Vagina (tissue), 2 donors: Measurements from ENCODE around the gene PARVG. TPM values are rescaled to one million over a fixed set of nuclear protein-coding genes. Genes with fewer than 3 reads are reported as not detected.

Experiments used
- DNase-seq, 2 donors: peaks; one replicate each; pipeline ENCODE4 v3.0.0-alpha.2; 2017; ENCODE audit errors: extremely low spot score in 2 of 2
- H3K27ac ChIP-seq: fragments of 200-600 bp; sonication (generic); one replicate; pipeline ENCODE4 v1.5.1; 2019
- H3K27me3 ChIP-seq: fragments of 200-600 bp; sonication (generic); one replicate; pipeline ENCODE4 v1.5.1; 2019
- H3K36me3 ChIP-seq, 2 donors: fragments of 200-600 bp; sonication (generic); one replicate each; pipeline ENCODE4 v1.5.1; 2017 to 2019
- H3K4me1 ChIP-seq: fragments of 200-600 bp; sonication (generic); one replicate; pipeline ENCODE4 v1.5.1; 2019
- H3K4me3 ChIP-seq, 2 donors: fragments of 200-600 bp; sonication (generic); 1 replicate in 1 of 2; 2 replicates in 1 of 2; pipeline ENCODE4 v1.5.1; 2016 to 2019
- H3K9me3 ChIP-seq: fragments of 200-600 bp; sonication (generic); one replicate; pipeline ENCODE4 v1.5.1; 2019
- POLR2A ChIP-seq, 2 donors: fragments of 450-650 bp; IDR thresholded peaks; one replicate each; pipeline ENCODE4 v1.6.1; 2017; ENCODE audit warnings: antibody characterized with exemption in 2 of 2, mild to moderate bottlenecking in 2 of 2, moderate library complexity in 2 of 2
- POLR2AphosphoS5 ChIP-seq, 2 donors: sonication (generic); formaldehyde crosslinking; IDR thresholded peaks; one replicate each; pipeline ENCODE4 v1.9.0; 2017; ENCODE audit warnings: antibody characterized with exemption in 2 of 2, mild to moderate bottlenecking in 2 of 2, low read depth in 1 of 2; ENCODE audit not compliant: insufficient read depth in 1 of 2
- intact Hi-C: fragments of 100-400 bp; cut with DNase I; formaldehyde crosslinking; loops from one replicate; pipeline ENCODE4 v1.15.1; 2023
- total RNA-seq: library from RNA; depleted of rRNA; stranded (reverse); fragments of >200 nt; gene quantifications from one replicate; pipeline ENCODE4 v1.2.3, GENCODE V29; 2016
- TF ChIP-seq, protein P1 (sequence below), 3 experiments: fragments of 450-650 bp in 2 of 3; fragments of 200-600 bp in 1 of 3; sonication (generic) in 1 of 3; IDR thresholded peaks; one replicate each; pipeline ENCODE4 v1.5.1; 2017 to 2019; ENCODE audit warnings: antibody characterized with exemption in 3 of 3, mild to moderate bottlenecking in 2 of 3, moderate library complexity in 2 of 3

Gene PARVG
- total RNA-seq, 1 donor from 2014 or later, result 29.5 TPM

GRCh38 chr22:44197271-44197670, 16.5 kb downstream of the PARVG start:
- intact Hi-C loops, result no loop called here
- Histone ChIP-seq H3K4me1 (peaks cover 5% of the 10 kb centered on the region), H3K36me3 (no peaks in the 10 kb centered on the region), H3K4me3 (no peak overlapping the region), H3K27ac (no peak overlapping the region), H3K27me3 (no peaks in the 10 kb centered on the region), H3K9me3 (no peaks in the 10 kb centered on the region)
- no peak for DNase-seq
- TF ChIP-seq, protein P1, sequence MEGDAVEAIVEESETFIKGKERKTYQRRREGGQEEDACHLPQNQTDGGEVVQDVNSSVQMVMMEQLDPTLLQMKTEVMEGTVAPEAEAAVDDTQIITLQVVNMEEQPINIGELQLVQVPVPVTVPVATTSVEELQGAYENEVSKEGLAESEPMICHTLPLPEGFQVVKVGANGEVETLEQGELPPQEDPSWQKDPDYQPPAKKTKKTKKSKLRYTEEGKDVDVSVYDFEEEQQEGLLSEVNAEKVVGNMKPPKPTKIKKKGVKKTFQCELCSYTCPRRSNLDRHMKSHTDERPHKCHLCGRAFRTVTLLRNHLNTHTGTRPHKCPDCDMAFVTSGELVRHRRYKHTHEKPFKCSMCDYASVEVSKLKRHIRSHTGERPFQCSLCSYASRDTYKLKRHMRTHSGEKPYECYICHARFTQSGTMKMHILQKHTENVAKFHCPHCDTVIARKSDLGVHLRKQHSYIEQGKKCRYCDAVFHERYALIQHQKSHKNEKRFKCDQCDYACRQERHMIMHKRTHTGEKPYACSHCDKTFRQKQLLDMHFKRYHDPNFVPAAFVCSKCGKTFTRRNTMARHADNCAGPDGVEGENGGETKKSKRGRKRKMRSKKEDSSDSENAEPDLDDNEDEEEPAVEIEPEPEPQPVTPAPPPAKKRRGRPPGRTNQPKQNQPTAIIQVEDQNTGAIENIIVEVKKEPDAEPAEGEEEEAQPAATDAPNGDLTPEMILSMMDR (IDR thresholded peaks at IDR 0.05), result no peak
- TF ChIP-seq POLR2AphosphoS5 (IDR thresholded peaks at IDR 0.05; ENCODE audit: insufficient read depth in 1 of 2, low read depth in 1 of 2), result no peak

DNA sequence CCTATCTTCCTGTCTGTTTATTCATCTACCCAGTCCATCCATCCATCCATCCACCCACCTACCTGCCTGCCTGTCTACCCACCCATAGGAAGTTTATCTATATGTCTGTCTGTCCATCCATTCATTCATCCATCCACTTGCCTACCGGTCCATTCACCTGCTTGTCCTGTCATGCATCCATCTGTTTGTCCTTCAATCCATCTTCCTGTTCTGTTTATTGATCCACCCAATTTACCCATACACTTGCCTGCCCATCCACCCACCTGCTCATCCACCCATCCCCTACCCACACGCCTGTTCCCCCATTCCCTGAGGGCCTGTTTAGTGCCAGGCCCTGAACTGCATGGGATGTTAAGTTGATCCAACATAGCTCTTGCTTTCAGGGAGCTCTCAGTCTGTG, 18.4 kb downstream of the PARVG start:
- H3K27me3 ChIP-seq, result no peaks in the 10 kb centered on the region
- H3K4me3 ChIP-seq, result no peak overlapping the region
- no peak for DNase-seq
- intact Hi-C loops, result no loop called here
- H3K27ac ChIP-seq, result no peak overlapping the region
- peaks cover 5% of the 10 kb centered on the region for H3K4me1 ChIP-seq
- no peak for TF ChIP-seq POLR2AphosphoS5 (IDR thresholded peaks at IDR 0.05; ENCODE audit: insufficient read depth in 1 of 2, low read depth in 1 of 2)
- no peak for TF ChIP-seq POLR2A (IDR thresholded peaks at IDR 0.05)
- TF ChIP-seq, protein P1 (IDR thresholded peaks at IDR 0.05), result no peak
- H3K9me3 ChIP-seq, result no peaks in the 10 kb centered on the region
- no peaks in the 10 kb centered on the region for H3K36me3 ChIP-seq

DNA sequence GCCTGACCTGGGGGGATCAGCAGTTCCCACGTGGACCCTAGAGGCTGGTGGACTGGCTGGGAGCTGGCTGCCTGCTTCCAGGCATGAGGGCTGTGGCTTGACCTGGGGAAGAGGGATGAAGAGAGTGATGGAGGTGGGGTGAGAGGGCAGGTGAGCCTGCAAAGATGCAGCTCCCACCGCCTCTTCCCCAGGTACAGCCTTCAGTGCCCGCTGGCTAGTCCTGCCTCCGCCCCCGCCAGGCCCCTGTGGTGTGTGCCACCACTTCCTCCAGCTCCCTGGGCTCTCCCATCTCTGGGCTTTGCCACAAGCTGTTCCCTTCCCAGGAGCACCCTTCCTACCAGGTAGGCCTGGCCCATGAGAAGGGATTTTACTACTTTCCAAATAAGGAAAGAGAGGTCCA, 19.1 kb downstream of the PARVG start:
- no peak overlapping the region for H3K4me3 ChIP-seq
- no peak overlapping the region for H3K27ac ChIP-seq
- intact Hi-C loops, result no loop called here
- TF ChIP-seq POLR2AphosphoS5 (IDR thresholded peaks at IDR 0.05; ENCODE audit: insufficient read depth in 1 of 2, low read depth in 1 of 2), result no peak
- TF ChIP-seq, protein P1 (IDR thresholded peaks at IDR 0.05), result no peak
- TF ChIP-seq POLR2A (IDR thresholded peaks at IDR 0.05), result no peak
- H3K4me1 ChIP-seq, result peaks cover 5% of the 10 kb centered on the region
- no peak for DNase-seq
- H3K36me3 ChIP-seq, result no peaks in the 10 kb centered on the region
- no peaks in the 10 kb centered on the region for H3K27me3 ChIP-seq
- no peaks in the 10 kb centered on the region for H3K9me3 ChIP-seq

GRCh38 chr22:44200451-44200850, 19.7 kb downstream of the PARVG start:
- Histone ChIP-seq H3K4me3 (no peak overlapping the region), H3K27me3 (no peaks in the 10 kb centered on the region), H3K9me3 (no peaks in the 10 kb centered on the region), H3K27ac (no peak overlapping the region), H3K36me3 (no peaks in the 10 kb centered on the region), H3K4me1 (peaks cover 5% of the 10 kb centered on the region)
- DNase-seq, result no peak
- intact Hi-C loops, result no loop called here
- TF ChIP-seq POLR2AphosphoS5 (IDR thresholded peaks at IDR 0.05; ENCODE audit: insufficient read depth in 1 of 2, low read depth in 1 of 2), result no peak
- no peak for TF ChIP-seq POLR2A (IDR thresholded peaks at IDR 0.05)
- TF ChIP-seq, protein P1 (IDR thresholded peaks at IDR 0.05), result no peak

DNA sequence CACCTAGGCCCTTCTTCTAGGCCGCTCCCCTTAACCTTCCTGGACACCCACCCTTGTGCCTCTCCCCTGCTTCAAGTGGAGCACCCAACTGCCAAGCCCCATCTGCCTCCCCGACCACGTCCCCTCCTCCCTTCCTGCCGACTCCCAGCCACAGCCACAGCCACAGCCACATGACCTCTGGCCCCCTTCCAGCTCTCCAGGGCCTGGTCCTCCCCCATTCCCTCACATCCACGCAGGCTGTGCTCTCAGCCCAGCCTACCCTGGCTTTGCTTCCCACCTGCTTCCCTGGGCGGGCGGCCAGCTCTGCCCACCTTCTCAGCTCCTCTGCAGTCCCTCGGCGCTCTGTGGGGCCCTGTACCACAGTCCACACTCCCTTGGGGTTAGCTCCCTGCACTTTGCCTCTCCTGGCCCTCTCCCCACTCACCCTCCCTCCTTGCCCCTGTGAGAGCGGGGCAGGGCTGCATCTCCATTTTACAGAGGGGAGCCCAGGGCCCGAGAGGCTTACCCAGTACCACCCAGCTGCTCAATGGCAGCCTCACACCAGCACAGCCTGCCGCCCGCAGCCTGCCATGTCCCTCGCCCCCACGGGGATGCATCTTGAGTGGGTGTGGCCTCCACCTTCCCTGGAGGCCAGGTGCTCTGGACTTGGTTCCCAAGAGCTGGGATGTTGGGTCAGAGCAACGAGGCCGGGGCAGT, 20.3 kb downstream of the PARVG start:
- peaks cover 5% of the 10 kb centered on the region for H3K4me1 ChIP-seq
- DNase-seq, result no peak
- H3K36me3 ChIP-seq, result no peaks in the 10 kb centered on the region
- no peak overlapping the region for H3K27ac ChIP-seq
- intact Hi-C loops, result no loop called here
- no peak overlapping the region for H3K4me3 ChIP-seq
- no peaks in the 10 kb centered on the region for H3K27me3 ChIP-seq
- TF ChIP-seq POLR2A (IDR thresholded peaks at IDR 0.05) (no peak), POLR2AphosphoS5 (IDR thresholded peaks at IDR 0.05; ENCODE audit: insufficient read depth in 1 of 2, low read depth in 1 of 2) (no peak)
- TF ChIP-seq, protein P1 (IDR thresholded peaks at IDR 0.05), result no peak
- H3K9me3 ChIP-seq, result no peaks in the 10 kb centered on the region
